CD4-positive, alpha-beta T cell treated with Interleukin-4 for 1 hour (primary cell): ENCODE measurements around the gene KCNE2.
A peak's percentile ranks its signal among the peaks of the same experiment; 100 is the strongest.

Source experiments
- DNase-seq, 2 donors: peaks; one replicate each; pipeline ENCODE4 v3.0.0-alpha.2; 2020 to 2022

Gene KCNE2, protein sequence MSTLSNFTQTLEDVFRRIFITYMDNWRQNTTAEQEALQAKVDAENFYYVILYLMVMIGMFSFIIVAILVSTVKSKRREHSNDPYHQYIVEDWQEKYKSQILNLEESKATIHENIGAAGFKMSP

DNA sequence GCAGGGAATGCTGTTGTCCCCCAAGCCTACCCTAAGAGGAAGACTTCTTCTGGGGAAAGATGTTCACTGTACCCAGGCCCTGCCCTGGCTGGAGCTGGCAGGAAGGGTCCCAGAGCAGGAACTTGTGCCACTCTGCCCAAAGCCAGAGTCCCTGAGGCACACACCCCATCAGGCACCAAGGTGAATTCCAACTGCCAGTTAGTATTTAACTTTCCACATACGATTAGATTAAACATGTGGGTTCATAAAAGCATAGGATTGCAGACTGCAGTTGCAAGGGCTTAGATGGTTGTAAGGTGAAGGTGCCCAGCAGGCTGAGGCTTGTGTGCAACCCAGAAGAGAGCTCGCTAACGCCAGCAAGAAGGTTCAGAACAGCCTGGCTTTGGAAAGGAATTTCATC, at the start of gene KCNE2:
Gene KCNE2, plus strand, starts transcription at position 274 of the 400 bp plus-strand sequence. CDS start 6,473 bp downstream, outside the sequence.
- DNase-seq: no peak

DNA sequence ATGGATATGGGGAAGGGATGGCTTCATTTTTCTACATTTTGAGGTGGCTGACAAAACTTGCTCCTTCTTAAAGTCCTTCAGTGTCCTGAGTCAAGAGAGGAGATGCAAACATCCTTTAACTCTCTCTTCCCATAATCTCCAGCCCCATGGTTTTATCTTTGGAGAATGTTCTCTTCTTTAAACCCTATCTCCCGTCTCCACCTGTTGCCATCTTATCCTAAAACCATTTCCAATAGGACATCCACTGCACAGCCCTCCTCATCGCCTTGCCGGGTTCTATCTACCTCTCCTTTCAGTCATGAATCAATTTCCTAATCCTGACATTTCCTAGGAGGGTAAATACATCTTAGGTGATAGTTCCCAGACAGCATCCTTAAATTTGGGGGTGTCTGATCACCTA, 44.2 kb upstream of the KCNE2 start:
- DNase-seq: no peak

DNA sequence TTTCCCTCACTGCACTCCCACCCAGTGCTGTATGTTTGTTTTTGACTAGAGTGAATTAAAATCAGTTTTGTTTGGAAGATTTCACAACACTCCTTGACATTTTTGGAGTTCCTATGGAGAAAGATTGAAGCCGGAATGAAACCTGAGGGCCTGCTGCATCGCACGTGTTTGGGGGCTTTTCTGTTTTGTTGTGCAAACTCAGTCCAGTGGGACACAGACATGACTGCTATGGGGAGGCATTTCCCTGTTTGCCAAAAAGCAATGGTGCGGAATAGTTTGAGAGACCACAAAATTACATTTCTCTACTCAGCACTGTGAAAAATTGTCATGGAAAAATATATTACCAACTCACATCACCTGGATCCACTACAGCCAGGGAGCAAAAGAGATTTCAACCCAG, 43.8 kb upstream of the KCNE2 start:
- DNase-seq: no peak

DNA sequence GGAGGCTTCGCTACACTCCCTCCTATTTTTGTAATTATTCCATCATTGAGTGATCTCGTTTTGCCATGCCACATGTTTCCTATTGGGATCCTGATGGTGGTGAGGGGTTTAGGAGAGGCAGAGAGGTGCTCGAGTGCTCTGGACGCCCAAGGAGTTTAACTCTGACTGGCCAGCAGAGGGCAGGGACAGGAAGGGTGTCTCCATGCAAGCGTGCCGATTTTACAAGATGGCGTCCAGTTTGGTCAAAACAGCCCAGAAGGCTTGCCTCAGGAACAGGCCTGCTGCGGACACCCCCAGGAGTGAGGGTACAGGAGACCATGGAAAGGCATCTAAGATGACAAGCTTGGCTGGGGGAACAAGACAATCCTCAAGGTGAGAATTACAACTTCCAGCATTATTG, 33.8 kb upstream of the KCNE2 start:
- DNase-seq: no peak

DNA sequence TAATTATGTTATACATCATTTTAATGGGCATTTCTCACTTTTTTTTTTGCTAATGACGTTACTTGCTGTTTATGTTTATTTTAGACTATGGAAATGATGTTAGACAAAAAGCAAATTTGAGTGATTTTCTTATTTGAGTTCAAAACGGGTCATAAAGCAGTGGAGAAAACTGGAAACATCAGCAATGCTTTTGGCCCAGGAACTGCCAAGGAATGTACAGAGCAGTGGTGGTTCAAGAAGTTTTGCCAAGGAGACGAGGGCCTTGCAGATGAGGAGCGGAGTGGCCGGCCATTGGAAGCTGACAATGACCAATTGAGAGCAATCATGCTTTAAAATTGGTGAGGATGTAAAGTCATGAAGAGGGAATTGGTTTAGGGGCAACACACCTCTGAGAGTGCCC, 32.1 kb upstream of the KCNE2 start:
- DNase-seq: no peak

DNA sequence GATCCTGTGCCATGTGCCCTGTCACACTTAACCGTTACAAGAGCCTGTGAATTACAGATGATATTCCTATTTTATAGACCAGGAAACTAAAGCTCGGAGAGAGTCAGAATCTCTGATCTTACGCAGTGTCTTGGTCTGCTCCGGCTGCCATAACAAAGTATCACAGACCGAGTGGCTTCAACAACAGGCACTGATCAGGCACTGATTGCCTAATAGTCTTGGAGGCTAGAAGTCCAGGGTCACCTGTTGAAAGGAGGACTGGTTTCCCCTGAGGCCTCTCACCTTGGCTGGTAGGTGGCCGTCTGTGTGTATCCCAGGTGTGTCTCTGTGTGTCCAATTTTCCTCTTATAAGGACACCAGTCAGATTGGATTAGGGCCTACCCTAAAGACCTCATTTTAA, 31.5 kb upstream of the KCNE2 start:
- DNase-seq: no peak

DNA sequence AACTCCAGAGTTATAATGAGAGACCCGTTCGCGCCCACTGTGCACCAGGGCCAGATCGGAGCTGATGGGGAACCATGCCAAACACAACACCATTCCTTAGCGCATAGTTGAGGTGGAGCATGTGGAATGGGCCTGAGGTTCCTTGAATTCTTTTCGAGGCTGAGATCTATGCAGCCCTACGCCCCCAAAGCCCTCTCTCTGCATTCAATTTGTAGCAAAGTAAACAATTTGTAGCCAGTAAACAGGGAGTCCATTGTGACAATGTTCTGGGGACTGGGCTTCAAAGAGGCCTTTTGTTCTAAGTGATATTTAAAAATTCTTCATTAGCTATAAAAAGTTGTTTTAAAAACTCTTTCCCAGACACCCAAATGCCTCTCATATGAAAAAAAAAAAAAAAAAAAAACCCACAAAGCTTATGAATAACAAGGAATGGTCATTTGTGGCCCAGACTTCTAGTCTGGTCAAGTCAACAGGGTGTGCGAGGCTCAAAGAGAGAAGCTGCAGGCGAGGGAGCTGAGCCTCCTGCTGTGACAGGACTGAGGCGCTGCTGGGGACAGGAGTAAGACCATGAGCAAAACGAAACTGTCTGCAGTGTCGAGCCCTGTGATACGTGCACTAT, 30.6 kb upstream of the KCNE2 start:
- DNase-seq: no peak

DNA sequence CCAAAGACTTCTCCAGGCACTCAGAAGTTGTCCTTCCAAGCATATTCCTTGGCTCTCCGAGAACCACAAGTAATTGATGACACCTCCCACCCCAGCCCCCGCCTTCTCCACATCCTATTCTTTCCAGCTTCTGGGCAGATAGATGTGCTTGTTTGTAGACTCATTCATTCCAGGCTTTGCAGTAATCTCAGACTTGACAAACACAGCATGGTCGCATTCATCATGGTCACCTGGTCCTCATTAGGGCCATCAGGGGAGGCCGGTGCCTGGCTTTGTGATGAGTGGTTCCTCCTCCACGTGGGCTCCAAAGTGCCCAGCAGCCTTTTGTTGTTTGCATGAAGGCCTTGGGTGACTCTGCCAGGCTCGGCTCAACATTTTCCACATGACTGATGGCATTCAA, 28.5 kb upstream of the KCNE2 start:
- no peak for DNase-seq

DNA sequence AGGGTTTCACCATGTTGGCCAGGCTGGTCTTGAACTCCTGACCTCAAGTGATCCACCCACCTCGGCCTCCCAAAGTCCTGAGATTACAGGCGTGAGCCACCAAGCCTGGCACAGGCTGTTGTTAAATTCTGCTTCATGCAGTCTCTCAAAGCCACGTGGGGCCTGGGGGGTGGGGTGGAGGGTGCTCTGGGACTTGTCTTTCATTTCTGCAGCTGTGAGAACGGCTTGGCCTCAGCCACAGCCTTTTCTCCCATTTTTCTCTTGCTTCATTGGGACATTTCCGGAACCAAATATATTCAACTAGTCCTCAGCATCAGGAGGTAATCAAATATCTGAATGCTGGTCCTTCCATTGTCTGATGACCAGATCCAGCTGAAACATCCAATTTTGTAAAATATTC, 27.6 kb upstream of the KCNE2 start:
- DNase-seq: no peak

DNA sequence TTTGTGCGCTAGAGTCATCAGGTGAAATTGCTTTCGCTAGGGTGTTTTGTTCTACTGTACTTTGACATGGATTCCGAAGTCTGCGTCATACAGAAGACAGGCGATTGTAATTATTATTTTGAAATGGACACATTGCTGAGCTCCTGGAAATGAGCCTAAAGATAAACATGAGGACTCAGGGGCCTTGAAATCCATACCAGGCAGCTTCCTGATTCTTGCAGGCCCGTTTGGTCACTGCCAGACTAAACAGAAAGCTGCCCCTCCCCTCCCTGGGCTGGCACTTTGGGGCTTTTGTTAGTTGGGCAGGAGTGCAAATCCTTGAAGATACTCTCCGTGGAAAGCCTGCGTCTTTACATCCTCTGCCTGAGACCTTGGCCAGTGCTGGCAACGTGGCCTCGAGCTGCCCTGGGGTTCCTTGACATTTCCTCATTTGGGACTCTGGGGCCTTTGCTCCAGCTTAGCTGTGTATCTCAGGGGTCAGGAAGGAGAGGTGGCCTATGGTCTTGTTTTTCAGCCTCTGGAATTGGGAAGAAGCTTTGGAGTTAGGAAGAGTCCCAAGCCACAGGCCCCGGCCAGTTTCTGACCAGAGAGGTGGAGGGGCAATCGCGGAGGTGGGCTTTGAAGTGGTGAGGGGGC, 26.9 kb upstream of the KCNE2 start:
- DNase-seq: no peak

DNA sequence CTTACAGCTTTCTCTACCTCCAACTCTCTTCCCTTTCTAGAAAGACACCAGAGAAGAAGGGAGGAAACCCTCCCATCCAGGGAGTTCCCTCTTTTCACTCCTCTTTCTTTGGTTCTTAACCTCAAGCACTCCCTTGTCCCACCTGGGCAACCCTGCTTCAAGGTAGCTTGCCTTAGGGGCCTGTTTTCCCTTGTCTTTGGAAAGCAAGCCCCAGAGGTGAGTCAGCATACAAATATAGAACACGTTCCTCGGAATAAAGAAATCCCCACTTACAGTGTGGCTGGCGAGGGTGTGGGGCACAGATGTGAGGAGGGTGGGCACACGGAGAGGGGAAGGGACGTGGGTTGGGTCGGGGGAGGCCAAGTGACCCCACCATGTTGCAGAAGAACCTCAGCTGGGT, 26.1 kb upstream of the KCNE2 start:
- DNase-seq: no peak

DNA sequence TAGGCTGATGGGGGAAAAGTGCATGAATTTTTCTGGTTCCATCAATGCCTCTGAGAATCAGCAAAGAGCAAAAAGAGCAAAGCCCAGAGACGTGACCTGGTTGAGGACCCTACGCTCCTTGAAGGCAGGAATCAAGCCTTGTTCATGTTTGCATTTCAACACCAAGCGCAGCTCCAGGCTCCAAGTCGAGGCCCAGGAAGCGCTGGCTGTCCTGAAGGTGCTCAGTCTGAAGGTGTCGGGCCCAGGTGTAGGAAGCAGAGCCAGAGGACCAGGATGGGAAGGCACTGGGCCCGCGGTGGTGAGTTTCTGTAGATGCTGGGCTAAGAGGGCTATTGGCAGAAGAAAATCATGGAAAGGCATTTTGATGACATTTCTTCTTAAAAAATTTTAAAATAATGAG, 25.6 kb upstream of the KCNE2 start:
- DNase-seq: no peak

DNA sequence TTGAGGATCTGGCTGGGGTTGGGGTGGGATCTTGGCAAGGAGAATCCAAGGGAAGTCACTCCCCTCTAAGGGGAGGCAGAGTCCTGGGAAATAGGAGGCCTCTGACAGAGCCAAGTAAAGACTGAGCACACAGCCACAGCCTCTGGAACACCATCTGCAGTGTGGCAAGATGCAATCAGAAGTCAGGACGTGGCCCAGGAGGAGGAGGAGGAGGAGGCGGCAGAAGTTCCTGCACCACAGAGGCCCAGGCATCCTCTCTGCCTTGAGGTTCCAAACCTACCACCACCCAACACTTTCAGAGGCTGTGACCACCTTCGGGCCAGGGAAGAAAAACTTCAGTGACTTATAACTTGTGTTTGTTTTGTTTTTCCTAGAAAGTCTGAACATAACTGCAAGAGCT, 23.7 kb upstream of the KCNE2 start:
- no peak for DNase-seq

DNA sequence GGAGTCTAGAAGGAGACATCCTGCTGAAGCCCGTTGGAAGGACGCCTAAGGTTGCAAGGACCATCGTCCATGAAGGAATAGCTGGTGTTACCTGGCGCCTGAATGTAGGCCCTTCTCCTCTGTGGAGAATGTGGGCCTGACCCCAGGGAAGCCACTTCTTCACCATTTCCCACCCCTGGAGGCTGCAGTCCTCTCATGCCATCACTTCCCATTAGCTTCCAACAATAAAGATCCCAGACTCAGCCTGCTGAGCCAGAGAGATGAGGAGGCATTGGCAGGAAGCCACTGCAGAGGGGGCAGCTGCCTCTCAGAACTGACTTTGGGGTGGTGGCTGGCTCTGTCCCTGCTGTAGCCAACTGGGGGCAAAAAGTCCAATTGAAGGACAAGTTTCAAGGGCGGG, 21.3 kb upstream of the KCNE2 start:
- DNase-seq: no peak

DNA sequence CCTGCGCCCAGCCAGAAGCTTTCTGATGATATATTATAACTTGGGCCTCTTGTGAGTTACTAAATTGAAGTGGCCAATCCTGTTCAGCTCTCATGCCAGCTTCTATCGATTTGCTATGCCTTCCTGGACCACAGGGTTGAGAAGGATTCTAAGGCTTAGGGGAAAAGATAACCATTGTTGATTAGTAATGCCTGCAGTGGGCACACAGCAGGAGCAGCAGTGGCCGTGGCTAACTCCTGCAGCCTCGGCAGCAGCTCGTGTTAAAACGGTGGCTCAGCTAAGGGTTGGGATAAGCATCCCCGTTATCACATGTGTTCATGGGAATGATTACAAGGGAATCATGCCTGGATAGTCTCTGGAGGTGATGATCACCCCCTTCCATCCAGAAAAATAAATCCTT, 20.5 kb upstream of the KCNE2 start:
- DNase-seq: no peak

DNA sequence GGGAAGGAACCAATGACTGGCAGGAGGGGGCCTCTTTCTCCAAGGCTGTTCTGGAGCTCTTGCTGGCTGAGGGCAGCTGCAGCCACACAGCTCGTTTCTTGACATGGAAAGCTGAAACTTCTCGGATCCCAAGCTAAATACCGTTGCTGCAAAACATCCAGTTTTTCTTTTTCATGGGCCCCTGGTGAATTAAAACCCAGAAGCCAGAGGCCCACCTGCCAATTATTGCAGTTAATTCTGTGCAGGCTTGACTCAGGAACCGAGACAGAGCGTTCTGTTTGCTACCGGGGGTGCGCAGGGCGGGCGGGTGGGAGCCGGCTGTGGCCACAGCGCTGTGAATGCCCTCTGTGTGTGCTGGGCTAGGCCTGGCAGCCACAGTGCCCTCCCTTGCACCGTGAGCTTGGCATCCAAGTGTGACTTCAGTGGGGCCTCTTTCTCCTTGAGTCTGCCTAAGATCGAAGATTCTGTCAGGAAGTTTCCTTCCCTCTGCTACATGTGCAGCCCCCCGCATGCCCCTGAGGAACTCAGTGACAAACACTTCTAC, 19.9 kb upstream of the KCNE2 start:
- no peak for DNase-seq

DNA sequence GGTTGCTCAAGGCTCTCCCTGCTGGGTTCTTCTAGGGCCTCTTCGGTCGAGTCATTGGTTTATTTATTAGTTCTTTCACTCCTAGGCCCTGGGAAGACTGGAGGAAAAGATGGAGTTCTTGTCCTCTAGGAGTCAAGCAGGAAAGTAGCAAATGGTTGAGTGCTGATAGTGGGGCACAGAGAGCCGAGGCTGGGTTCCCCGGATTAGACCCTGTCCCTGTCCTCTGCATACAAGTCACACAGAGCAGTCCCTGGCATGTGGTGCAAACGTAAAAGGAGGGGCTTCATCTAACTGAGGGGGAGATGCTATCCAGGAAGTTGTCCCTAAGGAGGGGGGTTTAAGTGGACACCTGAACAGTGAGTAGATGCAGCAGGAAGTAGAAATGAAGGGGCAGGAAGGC, 19.2 kb upstream of the KCNE2 start:
- no peak for DNase-seq

DNA sequence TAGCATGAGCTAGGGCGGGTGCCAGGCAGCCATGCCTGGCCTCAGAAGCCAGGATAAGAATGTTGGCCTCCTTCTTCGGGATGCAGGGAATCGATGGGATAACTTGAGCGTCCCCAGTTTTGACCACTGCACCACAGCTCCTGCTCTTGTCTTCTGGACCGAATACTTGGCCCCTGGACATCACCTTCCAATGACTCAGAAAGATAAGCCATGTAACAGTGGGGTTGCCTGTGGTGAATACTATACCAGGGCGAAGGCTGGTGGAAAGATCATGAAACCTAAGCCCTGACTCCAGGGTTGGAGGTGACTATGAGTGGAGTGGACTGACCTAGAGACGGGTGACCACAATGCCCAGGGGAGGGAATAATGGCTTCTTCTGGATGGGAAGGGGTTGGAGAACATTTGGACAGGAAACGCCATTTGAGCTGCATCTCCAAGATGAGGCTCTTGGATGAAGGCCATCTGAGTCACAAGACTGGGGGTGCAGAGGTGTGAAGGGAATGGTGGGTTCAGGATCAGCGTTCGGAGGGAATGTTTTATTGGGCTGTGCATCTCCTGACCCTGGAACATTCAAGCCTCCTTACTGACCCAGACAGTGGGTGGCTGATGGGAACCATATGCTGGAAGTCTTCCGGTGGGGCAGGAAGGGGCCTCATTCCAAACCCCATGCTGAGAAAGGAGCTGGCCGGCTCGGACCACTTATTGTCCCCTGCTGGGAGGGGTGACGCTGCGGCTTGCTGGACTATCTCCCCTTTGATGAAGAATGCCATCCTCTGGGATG, 18.5 kb upstream of the KCNE2 start:
- DNase-seq: no peak

DNA sequence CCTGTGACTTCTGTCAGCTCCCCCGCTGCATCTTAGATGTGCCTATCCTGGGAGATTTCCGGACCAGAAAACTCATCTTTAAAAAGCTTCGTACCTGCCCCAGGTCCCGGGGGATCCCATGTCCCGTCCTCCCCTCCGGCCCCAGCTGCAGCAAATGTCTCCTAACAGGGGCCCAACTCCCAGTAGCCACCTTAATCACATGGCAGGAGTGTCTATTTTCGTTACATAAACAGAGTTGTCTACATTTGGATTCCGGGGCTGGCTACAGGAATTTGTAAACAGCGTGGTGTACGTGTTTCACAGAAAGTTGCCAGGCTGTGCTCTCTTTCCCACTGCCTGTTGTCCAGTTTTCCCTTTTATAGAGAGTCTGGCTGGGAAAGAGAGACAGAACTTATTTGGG, 17.9 kb upstream of the KCNE2 start:
- no peak for DNase-seq

DNA sequence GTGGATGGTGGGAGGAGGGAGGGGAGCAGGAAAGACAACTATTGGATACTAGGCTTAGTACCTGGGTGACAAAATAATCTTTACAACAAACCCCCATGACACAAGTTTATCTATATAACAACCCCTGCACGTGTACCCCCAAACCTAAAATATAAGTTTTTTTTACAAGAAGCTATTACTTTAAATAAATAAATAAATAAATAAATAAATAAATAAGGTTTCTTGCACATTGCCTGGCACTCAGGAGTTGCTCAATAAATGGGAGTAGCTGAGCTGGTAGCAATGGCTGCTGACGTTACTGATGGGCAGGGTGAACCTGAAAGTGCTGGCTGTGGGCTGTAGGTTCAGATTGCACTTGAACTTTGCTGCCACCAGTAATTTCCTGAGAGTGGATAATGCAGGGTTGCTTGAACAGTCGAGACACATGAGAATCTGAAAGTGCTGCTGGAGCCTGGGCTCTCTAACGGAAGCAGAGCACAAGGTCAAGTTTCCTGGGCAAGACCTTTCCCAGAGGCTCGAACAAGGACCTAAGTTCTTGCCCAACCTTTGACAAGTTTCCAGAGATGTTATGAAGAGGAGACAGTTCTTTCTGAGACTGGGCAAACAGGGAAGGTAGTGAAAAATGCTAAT, 14.8 kb upstream of the KCNE2 start:
- DNase-seq: no peak

DNA sequence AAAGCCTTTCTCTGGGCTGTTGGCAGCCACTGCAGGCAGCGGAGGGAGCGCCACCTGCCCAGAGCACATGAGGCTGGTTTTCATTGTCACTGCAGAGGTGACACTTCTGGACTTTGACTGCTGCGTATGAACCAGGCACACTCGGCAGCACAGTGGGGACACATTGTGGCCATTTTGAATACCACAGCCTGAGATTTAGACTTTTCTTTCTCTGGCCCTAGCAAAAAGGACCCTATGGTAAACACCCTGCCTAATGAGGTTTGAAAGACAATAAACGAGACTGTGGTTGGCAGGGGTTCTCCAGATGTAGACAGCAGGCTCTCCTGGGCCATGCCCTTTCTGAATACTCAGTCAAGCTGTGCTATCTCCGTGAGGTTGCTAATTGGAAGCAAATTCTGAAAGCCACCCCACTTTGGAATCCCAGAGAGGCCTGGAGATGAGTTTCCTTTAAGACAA, 12.0 kb upstream of the KCNE2 start:
- peak; percentile 15 to 20 for DNase-seq

DNA sequence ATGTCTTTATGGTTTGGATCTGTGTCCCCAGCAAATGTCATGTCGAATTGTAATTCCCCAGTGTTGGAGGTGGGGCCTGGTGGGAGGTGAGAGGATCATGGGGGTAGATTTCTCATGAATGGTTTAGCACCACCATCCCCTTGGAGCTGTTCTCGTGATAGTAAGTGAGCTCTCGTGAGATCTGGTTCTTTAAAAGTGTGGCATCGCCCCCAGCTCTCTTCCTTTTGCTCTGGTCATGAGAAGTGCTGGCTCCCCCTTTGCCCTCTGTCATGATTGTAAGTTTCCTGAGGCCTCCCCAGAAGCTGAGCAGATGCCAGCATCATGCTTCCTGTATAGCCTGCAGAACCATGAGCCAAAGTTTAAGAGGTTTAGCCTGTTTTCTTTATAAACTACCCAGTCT, 11.2 kb upstream of the KCNE2 start:
- DNase-seq: no peak

DNA sequence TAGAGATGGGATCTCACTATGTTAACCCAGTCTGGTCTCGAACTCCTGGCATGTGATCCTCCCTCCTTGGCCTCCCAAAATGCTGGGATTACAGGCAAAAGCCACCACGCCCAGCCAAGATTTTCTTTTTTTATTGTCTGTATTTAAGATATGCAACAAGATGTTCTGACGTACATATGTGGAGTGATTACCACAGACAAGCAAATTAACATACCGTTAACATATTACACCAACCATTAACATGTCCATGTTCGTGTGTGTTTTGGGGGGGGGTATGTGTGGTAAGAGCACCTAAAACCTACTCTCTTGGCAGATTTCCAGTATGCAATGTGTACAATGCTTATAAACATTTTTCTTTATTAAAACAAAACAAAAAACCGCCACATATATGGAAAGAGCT, 10.6 kb upstream of the KCNE2 start:
- DNase-seq: no peak
